ENCODE results near the gene PSME4. TPM values are rescaled to one million over a fixed set of nuclear protein-coding genes. Genes with fewer than 3 reads are reported as not detected.

Gene PSME4
- total and polyA plus RNA-seq, 2 donors (not counting 1 experiment from before 2014, with no cell fraction given), result 34.5 to 61.9 TPM

- DNase-seq (no peak), ATAC-seq (ENCODE audit: low read depth) (no peak)
- Histone ChIP-seq H3K9me3 (ENCODE audit: control extremely low read depth in 1 of 3, control insufficient read depth in 2 of 3, insufficient read depth in 1 of 3, low read length in 2 of 3) (no peaks in the 10 kb centered on the region), H3K27ac (ENCODE audit: low read length in 2 of 2) (no peak overlapping the region), H3K4me1 (ENCODE audit: control insufficient read depth in 2 of 2, insufficient read depth in 2 of 2, low read length in 2 of 2) (no peaks in the 10 kb centered on the region), H3K36me3 (replicated peaks in 1 of 2; ENCODE audit: control extremely low read depth in 1 of 2, control insufficient read depth in 1 of 2, extremely low read depth in 1 of 2, insufficient read depth in 2 of 2, low read length in 1 of 2) (peaks cover 22 to 93% of the 10 kb centered on the region in 2 experiments), H3K4me3 (ENCODE audit: control extremely low read depth in 1 of 5, extremely low read depth in 1 of 5, insufficient read depth in 1 of 5, low read depth in 2 of 5, low read length in 4 of 5) (no peak overlapping the region), H3K9ac (ENCODE audit: low read length) (no peak overlapping the region), H4K20me1 (ENCODE audit: control insufficient read depth, insufficient read depth, low read length, poor library complexity, severe bottlenecking) (no peaks in the 10 kb centered on the region), H2AFZ (ENCODE audit: insufficient read depth, low read depth, low read length, poor library complexity, severe bottlenecking) (no peak overlapping the region), H3K27me3 (replicated peaks in 1 of 4; ENCODE audit: control extremely low read depth in 1 of 4, control insufficient read depth in 3 of 4, insufficient read depth in 4 of 4, low read length in 3 of 4) (no peaks in the 10 kb centered on the region), H3K4me2 (replicated peaks; ENCODE audit: low read depth, low read length, poor library complexity, severe bottlenecking) (no peak overlapping the region), H3K79me2 (ENCODE audit: control insufficient read depth, insufficient read depth, low read length) (no peaks in the 10 kb centered on the region)
- intact Hi-C loops (cut with micrococcal nuclease), result no loop called here
- POLR2A ChIA-PET, result no interaction called here
- CTCF ChIA-PET, result no interaction called here
- no CpG with 5 or more reads among the region's 1 CpG for WGBS (ENCODE audit: insufficient coverage)
- no peaks in the 10 kb centered on the region for H3K27me3 Mint-ChIP-seq
- TF ChIP-seq CTCF (IDR thresholded peaks at IDR 0.05), result no peak
- TF ChIP-seq EZH2 (IDR thresholded peaks at IDR 0.05; ENCODE audit: borderline replicate concordance, insufficient read depth, low read depth, low read length, poor library complexity, severe bottlenecking), result no peak
- H3K9me3 Mint-ChIP-seq (ENCODE audit: insufficient read depth), result no peaks in the 10 kb centered on the region
- no peak overlapping the region for H3K4me3 Mint-ChIP-seq
- no peak overlapping the region for H3K27ac Mint-ChIP-seq
- no peaks in the 10 kb centered on the region for H3K4me1 Mint-ChIP-seq
These were observed 85.9 kb downstream of the PSME4 start for GRCh38 chr2:53884883-53885282.

DNA sequence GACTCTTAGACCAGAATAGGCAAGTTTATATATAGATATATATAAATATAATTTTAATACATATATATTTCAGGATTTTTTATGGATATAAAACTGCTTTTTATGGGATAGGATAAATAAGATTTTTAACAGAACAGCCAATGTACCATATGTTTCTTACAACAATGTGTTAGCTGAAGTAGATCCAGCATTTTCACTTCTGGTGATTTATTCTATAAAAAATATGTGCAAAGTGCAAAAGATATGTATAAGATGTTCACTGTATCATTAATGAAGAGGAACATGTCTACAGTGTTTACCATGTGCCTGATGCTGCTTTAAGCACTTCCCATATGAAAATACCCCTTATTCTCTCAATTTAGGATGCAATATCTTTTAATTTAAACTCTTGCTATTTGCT is 88.8 kb downstream of the PSME4 start:
- Histone ChIP-seq H3K4me2 (replicated peaks; ENCODE audit: low read depth, low read length, poor library complexity, severe bottlenecking) (no peak overlapping the region), H3K27ac (ENCODE audit: low read length in 2 of 2) (no peak overlapping the region), H3K9me3 (ENCODE audit: control extremely low read depth in 1 of 3, control insufficient read depth in 2 of 3, insufficient read depth in 1 of 3, low read length in 2 of 3) (no peaks in the 10 kb centered on the region), H3K4me1 (ENCODE audit: control insufficient read depth in 2 of 2, insufficient read depth in 2 of 2, low read length in 2 of 2) (no peaks in the 10 kb centered on the region), H3K79me2 (ENCODE audit: control insufficient read depth, insufficient read depth, low read length) (no peaks in the 10 kb centered on the region), H3K9ac (ENCODE audit: low read length) (no peak overlapping the region), H3K27me3 (replicated peaks in 1 of 4; ENCODE audit: control extremely low read depth in 1 of 4, control insufficient read depth in 3 of 4, insufficient read depth in 4 of 4, low read length in 3 of 4) (no peaks in the 10 kb centered on the region), H2AFZ (ENCODE audit: insufficient read depth, low read depth, low read length, poor library complexity, severe bottlenecking) (no peak overlapping the region), H3K4me3 (ENCODE audit: control extremely low read depth in 1 of 5, extremely low read depth in 1 of 5, insufficient read depth in 1 of 5, low read depth in 2 of 5, low read length in 4 of 5) (no peak overlapping the region), H3K36me3 (replicated peaks in 1 of 2; ENCODE audit: control extremely low read depth in 1 of 2, control insufficient read depth in 1 of 2, extremely low read depth in 1 of 2, insufficient read depth in 2 of 2, low read length in 1 of 2) (peaks cover 24 to 86% of the 10 kb centered on the region in 2 experiments), H4K20me1 (ENCODE audit: control insufficient read depth, insufficient read depth, low read length, poor library complexity, severe bottlenecking) (no peaks in the 10 kb centered on the region)
- Mint-ChIP-seq H3K27me3 (no peaks in the 10 kb centered on the region), H3K27ac (no peak overlapping the region), H3K4me1 (no peaks in the 10 kb centered on the region), H3K4me3 (no peak overlapping the region), H3K9me3 (ENCODE audit: insufficient read depth) (no peaks in the 10 kb centered on the region)
- intact Hi-C loops (cut with micrococcal nuclease), result no loop called here
- ATAC-seq (ENCODE audit: low read depth) (no peak), DNase-seq (no peak)
- no peak for TF ChIP-seq EZH2 (IDR thresholded peaks at IDR 0.05; ENCODE audit: borderline replicate concordance, insufficient read depth, low read depth, low read length, poor library complexity, severe bottlenecking)
- TF ChIP-seq CTCF (IDR thresholded peaks at IDR 0.05), result no peak
- ChIA-PET POLR2A (no interaction called here), CTCF (no interaction called here)
